Middle frontal gyrus (tissue), 1 donor: Measurements from ENCODE around the gene SESN1.

Experiments used
- DNase-seq: peaks from one replicate; pipeline ENCODE4 v3.0.0-alpha.2; 2015; ENCODE audit warnings: low spot score; ENCODE audit errors: extremely low spot score

The SESN1 gene

GRCh38 chr6:109031416-109031815, 63.2 kb downstream of the SESN1 start:
- no peak for DNase-seq

DNA sequence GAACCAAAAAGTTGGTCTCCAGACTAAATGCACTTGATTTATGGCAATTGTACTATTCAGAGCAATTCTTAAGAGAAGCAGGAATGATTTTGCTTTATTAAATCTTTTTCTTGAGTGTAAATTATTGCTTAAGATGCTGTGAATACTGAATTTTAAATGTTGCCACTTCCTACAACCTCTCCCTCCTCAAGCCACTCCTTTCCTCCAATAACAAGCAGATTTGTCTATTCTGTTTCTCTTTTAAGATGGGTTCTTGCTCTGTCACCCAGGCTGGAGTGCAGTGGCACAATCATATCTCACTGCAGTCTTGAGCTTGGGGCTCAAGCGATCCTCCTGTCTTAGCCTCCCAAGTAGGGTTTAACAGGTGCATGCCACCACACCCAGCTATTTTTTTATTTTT, 65.3 kb downstream of the SESN1 start:
- DNase-seq: no peak

GRCh38 chr6:109028439-109028838, 66.2 kb downstream of the SESN1 start:
- DNase-seq: no peak

GRCh38 chr6:109027964-109028363, 66.7 kb downstream of the SESN1 start:
- no peak for DNase-seq

- DNase-seq: no peak
Observed at GRCh38 chr6:109025639-109026038, 69.0 kb downstream of the SESN1 start.

DNA sequence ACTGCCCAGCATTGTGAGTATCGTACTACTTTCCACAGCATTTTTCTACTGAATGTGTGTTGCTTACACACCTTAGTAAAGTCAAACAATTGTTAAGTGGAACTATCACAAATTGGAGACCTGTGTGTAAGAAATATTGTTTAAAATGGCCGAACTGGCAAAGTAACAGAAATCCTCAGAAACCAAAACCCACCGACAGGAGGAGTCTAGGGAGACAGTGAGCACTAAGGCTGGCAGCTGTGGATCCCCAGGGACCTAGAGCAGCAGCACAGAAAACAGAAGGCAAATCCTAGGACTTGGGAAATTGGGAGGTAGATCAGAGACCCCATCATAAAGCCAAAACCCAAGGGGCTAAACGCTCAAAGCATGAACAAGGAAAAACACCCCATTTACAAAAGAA, 69.9 kb downstream of the SESN1 start:
- DNase-seq: no peak

DNA sequence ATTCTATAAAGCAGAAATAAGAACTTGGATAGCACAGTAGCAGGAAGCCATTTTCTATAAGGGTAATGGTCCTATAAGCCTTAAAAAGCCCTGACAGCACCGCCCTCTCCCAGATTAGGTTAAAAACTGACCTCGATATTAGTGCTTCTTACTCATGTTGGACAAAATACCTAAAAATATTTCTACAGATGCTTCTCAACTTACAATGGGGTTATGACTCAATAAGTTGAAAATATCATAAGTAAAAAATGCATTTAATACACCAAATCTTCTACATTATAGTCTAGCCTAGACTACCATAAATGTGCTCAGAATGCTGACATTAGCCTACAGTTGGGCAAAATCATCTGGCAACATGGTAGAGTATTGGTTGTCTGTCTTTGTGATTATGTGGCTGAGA, 70.3 kb downstream of the SESN1 start:
- no peak for DNase-seq

- no peak for DNase-seq
Observed at GRCh38 chr6:109023356-109023925, 71.2 kb downstream of the SESN1 start.

- no peak for DNase-seq
Observed at GRCh38 chr6:109021870-109022269, 72.8 kb downstream of the SESN1 start.

DNA sequence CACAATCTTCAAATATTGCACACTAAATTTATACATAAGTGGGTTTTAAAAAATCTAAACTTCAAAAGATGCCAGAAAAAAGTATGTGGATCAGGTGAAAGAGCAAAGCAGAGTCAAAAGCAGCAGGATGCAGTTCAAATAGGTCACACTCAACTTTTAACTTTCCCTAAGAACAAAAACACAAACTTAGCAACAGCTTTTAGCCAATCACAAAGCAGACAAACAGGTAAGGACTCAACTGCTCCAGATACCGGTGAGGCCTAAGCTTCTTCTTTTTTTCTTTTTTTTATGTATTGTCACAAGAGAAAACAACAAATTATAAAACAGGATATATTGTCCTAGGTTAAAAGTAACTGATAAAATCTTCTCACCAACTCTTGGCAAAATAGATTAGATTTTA, 74.7 kb downstream of the SESN1 start:
- DNase-seq: no peak

- no peak for DNase-seq
Observed at GRCh38 chr6:109015176-109015575, 79.5 kb downstream of the SESN1 start.

DNA sequence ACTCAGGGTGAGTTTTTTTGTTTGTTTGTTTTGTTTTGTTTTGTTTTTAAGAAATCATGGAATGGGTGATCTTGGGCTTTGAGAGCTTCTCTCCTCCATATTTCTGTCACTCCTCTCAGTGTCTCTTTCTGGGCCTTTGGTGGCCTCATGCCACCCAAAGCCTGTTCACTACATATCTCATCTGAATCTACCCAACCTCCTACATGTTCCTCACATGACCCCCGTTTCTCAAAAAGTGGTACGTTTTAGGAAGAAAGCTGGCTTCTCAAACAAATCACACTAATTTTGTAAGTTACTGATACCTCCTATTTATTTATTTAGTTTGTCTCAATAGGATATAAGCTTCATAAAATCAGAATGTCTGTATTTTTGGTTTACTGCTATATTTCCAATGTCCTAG, 80.0 kb downstream of the SESN1 start:
- DNase-seq: no peak

DNA sequence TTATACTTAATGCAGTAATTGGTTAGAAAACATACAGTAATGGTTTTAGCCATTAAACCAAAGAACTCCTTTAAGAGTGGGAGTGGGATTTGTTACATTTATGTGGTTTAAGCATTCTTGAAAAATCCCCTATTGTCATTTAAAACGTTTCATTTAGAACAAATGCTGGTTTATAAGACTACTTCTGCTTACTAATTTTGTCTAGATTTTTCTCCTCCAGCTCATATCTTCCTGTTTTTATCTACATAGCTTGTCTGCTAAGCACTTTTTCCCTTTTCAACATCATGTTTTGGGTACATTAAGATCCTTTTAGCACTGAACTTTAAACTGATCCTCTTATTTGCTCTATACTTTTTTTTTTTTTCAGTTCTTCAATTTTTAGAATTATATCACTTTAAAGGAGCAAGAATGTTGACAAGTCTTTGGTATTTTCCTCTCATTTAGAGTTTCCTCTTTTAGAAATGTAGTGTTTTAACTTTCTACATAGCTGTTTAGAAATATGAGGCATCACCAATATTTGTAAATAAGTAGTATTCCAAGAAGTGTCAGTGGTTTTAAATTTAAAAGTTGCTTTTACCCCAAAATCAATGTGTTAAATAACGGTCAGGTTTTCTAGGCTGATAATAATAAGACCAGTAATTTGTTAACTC, 80.9 kb downstream of the SESN1 start:
- no peak for DNase-seq

DNA sequence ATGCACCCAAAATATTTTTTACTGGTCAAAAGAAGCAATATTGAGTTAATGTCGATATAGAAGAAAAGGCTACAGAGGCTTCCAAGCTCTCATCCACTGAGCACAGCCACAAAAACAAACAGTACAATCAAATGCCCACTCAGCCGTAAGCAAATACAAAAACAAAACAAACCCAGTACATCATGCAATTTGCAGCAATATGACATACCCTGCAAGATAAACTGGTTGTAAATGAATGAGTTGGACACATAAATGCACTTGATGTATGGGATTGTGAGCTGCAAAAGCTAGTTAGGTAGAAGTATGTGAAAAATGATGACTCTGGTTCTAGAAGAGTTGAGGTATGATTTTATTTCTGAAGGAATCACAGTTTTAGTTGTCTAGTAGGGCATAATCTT, 83.9 kb downstream of the SESN1 start:
- DNase-seq: no peak

DNA sequence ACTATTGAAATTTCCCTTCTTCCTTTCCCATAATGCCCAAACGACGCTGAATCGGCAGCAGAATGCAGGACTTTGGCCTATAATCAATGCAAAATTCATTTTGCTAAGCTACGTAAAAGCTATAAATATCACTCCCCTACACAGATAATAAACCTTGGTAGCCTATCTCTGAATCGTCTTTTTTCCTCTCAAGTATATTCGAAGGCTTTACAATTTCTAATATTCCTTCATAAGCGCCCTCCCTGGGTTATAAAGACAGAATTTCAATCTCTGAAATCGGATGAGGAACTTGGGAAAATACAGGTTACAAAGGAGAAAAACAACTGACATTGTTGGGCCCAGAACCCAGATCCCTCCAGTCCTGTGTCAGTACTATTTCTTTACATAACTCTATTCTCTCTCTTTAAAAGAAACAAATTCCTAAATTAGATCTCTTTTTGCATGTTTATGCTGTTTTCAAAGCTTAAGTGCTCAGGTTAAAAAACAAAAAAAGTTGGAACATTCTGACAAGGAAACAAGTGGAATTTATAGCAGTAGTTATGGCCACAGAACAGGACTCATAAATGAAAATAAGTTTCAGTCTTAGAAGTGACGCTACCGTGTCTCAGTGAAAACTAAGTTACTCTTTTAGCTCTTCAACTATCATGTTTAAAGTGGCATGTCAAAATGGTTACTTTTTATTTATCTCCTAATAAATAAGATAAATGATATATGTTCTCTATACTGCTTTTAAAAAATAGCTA, 84.5 kb downstream of the SESN1 start:
- DNase-seq: no peak

DNA sequence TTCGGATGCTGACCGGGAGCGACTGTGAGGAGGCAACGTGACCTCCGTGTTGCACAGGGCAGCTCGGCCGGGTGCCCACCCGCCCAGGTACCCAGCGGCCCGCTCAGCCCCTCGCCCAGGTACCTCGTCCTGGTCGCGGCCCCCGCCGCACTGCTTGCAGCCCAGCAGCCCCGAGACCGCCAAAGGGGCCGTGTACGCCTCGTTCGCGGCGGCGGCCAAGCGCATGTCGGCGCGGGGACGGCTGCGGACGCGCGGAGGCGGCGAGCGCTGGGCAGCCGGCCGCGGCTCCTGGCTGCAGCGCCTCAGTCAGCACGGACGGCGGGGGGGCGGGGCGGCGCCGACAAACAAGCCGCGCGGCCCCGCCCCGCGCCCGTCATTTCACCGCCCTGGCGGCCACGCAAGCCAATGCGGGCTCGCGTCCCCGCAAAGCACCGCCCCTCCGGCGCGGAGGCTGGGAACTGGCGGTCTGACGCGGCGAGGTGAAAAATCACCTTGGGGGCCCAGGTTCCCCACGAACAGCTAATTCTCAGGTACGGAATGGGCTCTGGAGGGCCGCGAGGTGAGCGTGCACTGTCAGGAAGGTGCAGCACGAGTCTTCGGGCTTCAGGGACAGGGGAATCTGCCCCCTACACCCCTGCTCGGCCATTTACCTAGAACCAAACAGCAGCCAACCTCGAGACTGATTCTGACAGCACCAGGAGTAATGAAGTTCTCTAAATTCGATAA, 85.2 kb downstream of the SESN1 start:
- peak; percentile 90 for DNase-seq

DNA sequence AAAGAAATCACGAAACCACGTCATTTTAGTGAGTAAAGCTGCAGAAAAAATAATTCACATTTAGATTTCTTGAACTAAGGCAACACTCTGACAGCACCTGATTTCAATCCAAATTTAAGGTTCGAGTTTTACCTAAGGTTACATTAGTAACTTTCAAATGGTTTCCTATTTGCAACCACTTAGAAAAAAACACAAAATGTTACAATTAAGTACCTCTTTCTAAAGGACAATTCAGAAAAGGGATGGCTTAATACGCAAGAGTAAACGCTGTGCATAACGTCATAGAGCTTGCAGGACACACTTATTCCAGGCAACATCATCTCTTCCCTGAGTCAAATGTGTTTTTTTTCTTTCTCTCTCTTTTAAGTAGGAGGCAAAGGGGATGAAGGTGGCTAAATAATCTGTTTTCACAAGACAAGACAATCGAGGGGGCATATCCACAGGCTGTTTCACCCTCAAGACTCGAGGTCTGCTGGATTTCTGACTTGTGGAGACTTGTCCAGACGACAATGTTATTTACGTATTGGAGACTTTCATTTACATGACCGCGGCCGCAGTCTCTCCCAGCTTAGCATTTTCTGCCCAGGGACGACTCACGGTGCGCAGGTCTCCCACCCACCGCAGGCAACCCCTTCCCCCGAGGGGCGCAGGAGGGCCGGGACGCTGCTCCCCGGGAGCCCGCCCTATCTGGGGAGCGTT, 86.0 kb downstream of the SESN1 start:
- no peak for DNase-seq

DNA sequence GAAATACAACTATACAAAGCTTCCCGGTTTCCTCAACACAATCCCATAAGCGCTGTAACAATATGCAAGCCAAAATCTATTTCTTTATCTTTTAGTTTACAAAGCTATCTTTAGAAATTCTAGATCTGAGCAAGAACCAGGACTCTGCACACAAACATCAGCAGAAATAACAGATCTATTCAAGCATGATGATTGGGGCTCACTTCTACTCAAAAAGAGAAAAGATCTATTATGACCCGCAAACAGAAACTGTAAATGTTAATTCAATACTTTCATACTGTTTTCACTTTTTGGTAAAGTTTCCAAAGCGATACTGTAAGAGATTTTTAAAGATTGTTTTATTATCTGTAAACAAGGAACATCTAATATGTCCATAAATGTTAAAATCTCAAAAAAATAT, 86.6 kb downstream of the SESN1 start:
- no peak for DNase-seq

DNA sequence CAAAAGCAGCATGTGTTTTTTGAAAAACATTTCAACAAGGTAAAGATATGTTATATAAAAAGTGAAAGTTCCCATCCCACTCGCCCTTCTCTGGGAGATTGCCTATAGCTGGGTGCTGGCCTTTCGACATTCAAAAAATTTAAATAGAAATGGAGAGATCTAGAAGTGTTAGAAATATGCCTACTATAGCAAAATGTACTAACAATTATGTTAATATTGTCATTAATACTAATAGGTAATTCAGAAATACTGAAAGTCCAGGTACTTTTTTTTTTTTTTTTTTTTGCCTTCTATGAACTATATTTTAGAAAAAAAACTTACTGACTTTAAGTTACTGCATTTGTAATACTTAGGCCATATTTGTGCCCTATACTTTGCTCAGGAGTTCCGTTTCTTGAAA, 87.1 kb downstream of the SESN1 start:
- no peak for DNase-seq

DNA sequence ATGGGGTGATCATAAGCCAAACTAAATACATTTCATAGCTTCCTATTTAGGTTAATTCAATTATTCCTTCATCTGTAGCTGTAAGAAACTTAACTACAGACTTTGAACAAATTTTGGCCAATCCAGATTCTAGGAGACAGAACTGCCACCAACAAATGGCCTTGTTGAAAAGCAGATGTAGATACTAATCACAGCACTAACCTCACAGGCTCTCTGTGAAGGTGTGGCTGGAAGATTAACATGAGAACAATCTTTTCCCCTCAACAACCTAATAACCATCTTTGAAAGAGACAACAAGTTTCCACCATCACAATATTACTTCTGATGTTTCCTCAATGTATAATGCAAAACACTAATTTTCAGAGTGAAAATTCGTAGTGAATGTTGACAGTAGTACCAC, 87.8 kb downstream of the SESN1 start:
- DNase-seq: no peak

DNA sequence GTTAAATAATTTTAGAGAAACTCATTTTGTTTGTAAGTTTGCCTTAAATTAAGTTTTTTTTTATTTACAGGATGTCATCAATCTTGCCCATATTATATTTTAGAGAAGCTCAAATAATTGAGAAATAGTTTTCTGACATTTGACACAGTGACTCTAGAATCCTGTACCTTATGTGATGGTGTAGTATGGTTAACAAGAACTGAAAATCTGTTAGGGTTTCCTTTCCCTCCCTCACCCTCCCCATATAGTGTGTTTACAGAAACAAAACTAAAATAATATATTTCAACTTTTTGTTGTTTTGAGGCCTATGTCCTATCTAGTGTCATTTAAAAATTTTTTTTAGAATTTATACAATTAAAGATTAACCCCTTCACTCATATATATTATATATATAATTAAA, 91.8 kb downstream of the SESN1 start:
- DNase-seq: no peak
